Liver (tissue), 9 donors: ENCODE measurements around the gene KCTD16. TPM values are rescaled to one million over a fixed set of nuclear protein-coding genes. Genes with fewer than 3 reads are reported as not detected.

Source experiments
- DNase-seq: peaks from one replicate; pipeline ENCODE4 v3.0.0-alpha.2; 2017; ENCODE audit warnings: low spot score
- H3K27ac ChIP-seq, 2 donors: one replicate each; pipeline ENCODE4 v1.7.0; 2013; ENCODE audit warnings: inconsistent platforms in 2 of 2, low read length in 2 of 2, control low read depth in 1 of 2, low read depth in 1 of 2, mild to moderate bottlenecking in 1 of 2
- H3K27me3 ChIP-seq, 4 donors: one replicate each; pipeline versions ENCODE4 v1.6.1 to v1.7.0; 2013; ENCODE audit warnings: low read length in 3 of 4, inconsistent platforms in 1 of 4, mild to moderate bottlenecking in 1 of 4, moderate library complexity in 1 of 4; ENCODE audit not compliant: control insufficient read depth in 4 of 4, insufficient read depth in 4 of 4
- H3K36me3 ChIP-seq, 4 donors: one replicate each; pipeline versions ENCODE4 v1.6.1 to v1.7.0; 2013; ENCODE audit warnings: low read length in 3 of 4, mild to moderate bottlenecking in 3 of 4, low read depth in 1 of 4, moderate library complexity in 1 of 4; ENCODE audit not compliant: control insufficient read depth in 4 of 4, insufficient read depth in 3 of 4
- H3K4me1 ChIP-seq, 4 donors: one replicate each; pipeline versions ENCODE4 v1.6.1 to v1.7.0; 2013; ENCODE audit warnings: low read length in 3 of 4, mild to moderate bottlenecking in 3 of 4, moderate library complexity in 1 of 4; ENCODE audit not compliant: control insufficient read depth in 4 of 4, insufficient read depth in 4 of 4
- H3K4me3 ChIP-seq, 3 donors: one replicate each; pipeline versions ENCODE4 v1.6.1 to v1.7.0; 2013; ENCODE audit warnings: low read length in 3 of 3, control low read depth in 1 of 3, low read depth in 1 of 3, mild to moderate bottlenecking in 1 of 3
- H3K9ac ChIP-seq, 2 donors: one replicate each; pipeline ENCODE4 v1.7.0; 2013; ENCODE audit warnings: low read length in 2 of 2, mild to moderate bottlenecking in 2 of 2, moderate library complexity in 2 of 2, control low read depth in 1 of 2, low read depth in 1 of 2
- H3K9me3 ChIP-seq, 4 donors: one replicate each; pipeline versions ENCODE4 v1.6.1 to v1.7.0; 2013; ENCODE audit warnings: low read length in 3 of 4; ENCODE audit not compliant: control insufficient read depth in 4 of 4
- EGR1 ChIP-seq, 2 donors: IDR thresholded peaks; 2 replicates each; pipeline ENCODE4 v1.6.1; 2016 to 2018; ENCODE audit warnings: antibody characterized with exemption in 2 of 2, low read depth in 2 of 2
- FOXA2 ChIP-seq: IDR thresholded peaks from 2 replicates; pipeline ENCODE4 v1.6.1; 2016; ENCODE audit warnings: antibody characterized with exemption
- GABPA ChIP-seq, 2 donors: IDR thresholded peaks in 1 of 2; conservative IDR thresholded peaks in 1 of 2; 2 replicates each; pipeline ENCODE4 v1.6.1; 2016; ENCODE audit warnings: antibody characterized with exemption in 2 of 2, mild to moderate bottlenecking in 1 of 2, moderate library complexity in 1 of 2
- HNF4A ChIP-seq, 2 donors: conservative IDR thresholded peaks; 2 replicates each; pipeline ENCODE4 v1.6.1; 2016; ENCODE audit warnings: antibody characterized with exemption in 2 of 2, mild to moderate bottlenecking in 2 of 2
- HNF4G ChIP-seq: IDR thresholded peaks from 2 replicates; pipeline ENCODE4 v1.6.1; 2016; ENCODE audit warnings: antibody characterized with exemption
- JUND ChIP-seq, 2 donors: IDR thresholded peaks; 2 replicates each; pipeline ENCODE4 v1.6.1; 2016; ENCODE audit warnings: antibody characterized with exemption in 2 of 2
- NR2F2 ChIP-seq: IDR thresholded peaks from 2 replicates; pipeline ENCODE4 v1.6.1; 2016; ENCODE audit warnings: antibody characterized with exemption
- RAD21 ChIP-seq, 2 donors: IDR thresholded peaks; 2 replicates each; pipeline ENCODE4 v1.6.1; 2016; ENCODE audit warnings: antibody characterized with exemption in 2 of 2, mild to moderate bottlenecking in 2 of 2
- RXRA ChIP-seq, 2 donors: IDR thresholded peaks; 2 replicates each; pipeline ENCODE4 v1.6.1; 2017 to 2018; ENCODE audit warnings: antibody characterized with exemption in 2 of 2, mild to moderate bottlenecking in 1 of 2
- SP1 ChIP-seq: IDR thresholded peaks from 2 replicates; pipeline ENCODE4 v1.6.1; 2018; ENCODE audit warnings: antibody characterized with exemption, mild to moderate bottlenecking
- TAF1 ChIP-seq: conservative IDR thresholded peaks from 2 replicates; pipeline ENCODE4 v1.6.1; 2016; ENCODE audit warnings: antibody characterized with exemption, mild to moderate bottlenecking
- YY1 ChIP-seq: IDR thresholded peaks from 2 replicates; pipeline ENCODE4 v1.6.1; 2016; ENCODE audit warnings: antibody characterized with exemption, mild to moderate bottlenecking
- polyA plus RNA-seq, 2 donors: library from polyadenylated mRNA; stranded (reverse) in 1 of 2; unstranded in 1 of 2; fragments of 200-250 nt in 1 of 2; fragments of >200 nt in 1 of 2; fragmentation: Nextera tagmentation in 1 of 2; extraction: Ambion mirVana in 1 of 2; gene quantifications; one replicate each; pipeline versions ENCODE4 v1.2.1 to v1.2.3, GENCODE V29; 2013 to 2015
- total RNA-seq, 2 donors: library from RNA; depleted of rRNA; stranded (reverse); fragments of >200 nt; gene quantifications; one replicate each; pipeline ENCODE4 v1.2.3, GENCODE V29; 2014
- TF ChIP-seq, protein P1 (sequence below): fragments of 150-350 bp; IDR thresholded peaks from 2 replicates; pipeline ENCODE4 v1.5.1; 2017; ENCODE audit warnings: improper control_type of control experiment, low read depth, low read length; ENCODE audit not compliant: missing input control
- TF ChIP-seq, protein P2 (sequence below): IDR thresholded peaks from 2 replicates; pipeline ENCODE4 v1.6.1; 2016; ENCODE audit warnings: antibody characterized with exemption
- TF ChIP-seq, protein P3 (sequence below): IDR thresholded peaks from 2 replicates; pipeline ENCODE4 v1.6.1; 2016; ENCODE audit warnings: antibody characterized with exemption, mild to moderate bottlenecking
- TF ChIP-seq, protein P4 (sequence below): IDR thresholded peaks from 2 replicates; pipeline ENCODE4 v1.6.1; 2016; ENCODE audit warnings: antibody characterized with exemption
- TF ChIP-seq, protein P5 (sequence below): IDR thresholded peaks from 2 replicates; pipeline ENCODE4 v1.6.1; 2016; ENCODE audit warnings: antibody characterized with exemption
- donor health status: healthy.
- donor health status: healthy.
- donor health status: healthy.
- donor health status: healthy.
- donor health status: healthy.

KCTD16 gene
- total and polyA plus RNA-seq, 4 donors: under 0.01 to 0.05 (median 0.01) TPM; not detected in 1

DNA sequence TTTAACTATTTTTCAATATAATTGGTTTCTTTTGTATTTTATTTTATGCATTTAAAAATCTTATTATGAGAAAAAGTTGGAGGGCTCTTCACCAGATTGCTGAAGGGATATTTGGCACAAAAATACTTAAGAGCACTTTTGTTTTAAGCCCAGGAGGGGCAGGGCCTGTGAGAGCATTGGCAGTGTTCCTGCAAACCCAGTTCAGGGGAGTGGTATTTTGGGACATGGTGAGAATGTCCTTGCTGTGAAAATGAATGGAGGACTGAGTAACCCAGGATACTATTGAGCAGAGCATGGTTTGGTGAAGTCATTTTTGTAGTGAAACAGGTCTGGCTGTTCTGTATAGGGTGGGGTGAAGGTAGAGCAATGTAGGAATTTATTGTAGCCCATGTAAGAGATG is 121.4 kb downstream of the KCTD16 start:
- no peaks in the 10 kb centered on the region for H3K9me3 ChIP-seq
- H3K27ac ChIP-seq: no peak overlapping the region
- no peaks in the 10 kb centered on the region for H3K27me3 ChIP-seq
- TF ChIP-seq, protein P1, sequence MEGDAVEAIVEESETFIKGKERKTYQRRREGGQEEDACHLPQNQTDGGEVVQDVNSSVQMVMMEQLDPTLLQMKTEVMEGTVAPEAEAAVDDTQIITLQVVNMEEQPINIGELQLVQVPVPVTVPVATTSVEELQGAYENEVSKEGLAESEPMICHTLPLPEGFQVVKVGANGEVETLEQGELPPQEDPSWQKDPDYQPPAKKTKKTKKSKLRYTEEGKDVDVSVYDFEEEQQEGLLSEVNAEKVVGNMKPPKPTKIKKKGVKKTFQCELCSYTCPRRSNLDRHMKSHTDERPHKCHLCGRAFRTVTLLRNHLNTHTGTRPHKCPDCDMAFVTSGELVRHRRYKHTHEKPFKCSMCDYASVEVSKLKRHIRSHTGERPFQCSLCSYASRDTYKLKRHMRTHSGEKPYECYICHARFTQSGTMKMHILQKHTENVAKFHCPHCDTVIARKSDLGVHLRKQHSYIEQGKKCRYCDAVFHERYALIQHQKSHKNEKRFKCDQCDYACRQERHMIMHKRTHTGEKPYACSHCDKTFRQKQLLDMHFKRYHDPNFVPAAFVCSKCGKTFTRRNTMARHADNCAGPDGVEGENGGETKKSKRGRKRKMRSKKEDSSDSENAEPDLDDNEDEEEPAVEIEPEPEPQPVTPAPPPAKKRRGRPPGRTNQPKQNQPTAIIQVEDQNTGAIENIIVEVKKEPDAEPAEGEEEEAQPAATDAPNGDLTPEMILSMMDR: no peak
- TF ChIP-seq GABPA (IDR thresholded peaks at IDR 0.05 in 1 of 2, conservative IDR thresholded peaks at IDR 0.05 in 1 of 2) (no peak), HNF4G (no peak), SP1 (no peak), RAD21 (IDR thresholded peaks at IDR 0.05) (no peak), EGR1 (IDR thresholded peaks at IDR 0.05; ENCODE audit: low read depth in 2 of 2) (no peak), HNF4A (conservative IDR thresholded peaks at IDR 0.05) (no peak), YY1 (no peak), NR2F2 (no peak), RXRA (IDR thresholded peaks at IDR 0.05) (no peak)
- TF ChIP-seq, protein P2, sequence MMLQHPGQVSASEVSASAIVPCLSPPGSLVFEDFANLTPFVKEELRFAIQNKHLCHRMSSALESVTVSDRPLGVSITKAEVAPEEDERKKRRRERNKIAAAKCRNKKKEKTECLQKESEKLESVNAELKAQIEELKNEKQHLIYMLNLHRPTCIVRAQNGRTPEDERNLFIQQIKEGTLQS: no peak
- H3K36me3 ChIP-seq: no peaks in the 10 kb centered on the region
- no peak for DNase-seq
- H3K4me1 ChIP-seq: no peaks in the 10 kb centered on the region
- H3K9ac ChIP-seq: no peak overlapping the region
- no peak overlapping the region for H3K4me3 ChIP-seq

DNA sequence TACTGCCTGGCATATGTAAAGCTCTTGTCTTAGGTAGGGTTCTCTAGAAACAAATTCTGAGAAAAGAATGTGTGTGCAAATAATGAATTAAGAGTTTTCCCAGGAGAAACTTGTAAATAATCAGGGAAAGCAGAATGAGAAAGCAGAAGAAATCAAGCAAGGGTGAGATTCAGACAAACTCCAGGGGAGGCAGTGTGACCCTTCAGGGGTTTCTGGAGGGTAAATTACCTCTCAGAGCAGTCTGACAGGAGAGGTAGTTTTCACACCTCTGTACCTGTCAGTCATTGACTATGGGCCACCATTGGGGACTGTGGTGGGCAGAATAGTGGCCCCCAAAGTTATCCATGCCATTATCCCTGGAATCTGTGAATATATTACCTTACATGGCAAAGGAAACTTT is 124.6 kb downstream of the KCTD16 start:
- TF ChIP-seq, protein P3, sequence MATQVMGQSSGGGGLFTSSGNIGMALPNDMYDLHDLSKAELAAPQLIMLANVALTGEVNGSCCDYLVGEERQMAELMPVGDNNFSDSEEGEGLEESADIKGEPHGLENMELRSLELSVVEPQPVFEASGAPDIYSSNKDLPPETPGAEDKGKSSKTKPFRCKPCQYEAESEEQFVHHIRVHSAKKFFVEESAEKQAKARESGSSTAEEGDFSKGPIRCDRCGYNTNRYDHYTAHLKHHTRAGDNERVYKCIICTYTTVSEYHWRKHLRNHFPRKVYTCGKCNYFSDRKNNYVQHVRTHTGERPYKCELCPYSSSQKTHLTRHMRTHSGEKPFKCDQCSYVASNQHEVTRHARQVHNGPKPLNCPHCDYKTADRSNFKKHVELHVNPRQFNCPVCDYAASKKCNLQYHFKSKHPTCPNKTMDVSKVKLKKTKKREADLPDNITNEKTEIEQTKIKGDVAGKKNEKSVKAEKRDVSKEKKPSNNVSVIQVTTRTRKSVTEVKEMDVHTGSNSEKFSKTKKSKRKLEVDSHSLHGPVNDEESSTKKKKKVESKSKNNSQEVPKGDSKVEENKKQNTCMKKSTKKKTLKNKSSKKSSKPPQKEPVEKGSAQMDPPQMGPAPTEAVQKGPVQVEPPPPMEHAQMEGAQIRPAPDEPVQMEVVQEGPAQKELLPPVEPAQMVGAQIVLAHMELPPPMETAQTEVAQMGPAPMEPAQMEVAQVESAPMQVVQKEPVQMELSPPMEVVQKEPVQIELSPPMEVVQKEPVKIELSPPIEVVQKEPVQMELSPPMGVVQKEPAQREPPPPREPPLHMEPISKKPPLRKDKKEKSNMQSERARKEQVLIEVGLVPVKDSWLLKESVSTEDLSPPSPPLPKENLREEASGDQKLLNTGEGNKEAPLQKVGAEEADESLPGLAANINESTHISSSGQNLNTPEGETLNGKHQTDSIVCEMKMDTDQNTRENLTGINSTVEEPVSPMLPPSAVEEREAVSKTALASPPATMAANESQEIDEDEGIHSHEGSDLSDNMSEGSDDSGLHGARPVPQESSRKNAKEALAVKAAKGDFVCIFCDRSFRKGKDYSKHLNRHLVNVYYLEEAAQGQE: no peak
- TF ChIP-seq, protein P4, sequence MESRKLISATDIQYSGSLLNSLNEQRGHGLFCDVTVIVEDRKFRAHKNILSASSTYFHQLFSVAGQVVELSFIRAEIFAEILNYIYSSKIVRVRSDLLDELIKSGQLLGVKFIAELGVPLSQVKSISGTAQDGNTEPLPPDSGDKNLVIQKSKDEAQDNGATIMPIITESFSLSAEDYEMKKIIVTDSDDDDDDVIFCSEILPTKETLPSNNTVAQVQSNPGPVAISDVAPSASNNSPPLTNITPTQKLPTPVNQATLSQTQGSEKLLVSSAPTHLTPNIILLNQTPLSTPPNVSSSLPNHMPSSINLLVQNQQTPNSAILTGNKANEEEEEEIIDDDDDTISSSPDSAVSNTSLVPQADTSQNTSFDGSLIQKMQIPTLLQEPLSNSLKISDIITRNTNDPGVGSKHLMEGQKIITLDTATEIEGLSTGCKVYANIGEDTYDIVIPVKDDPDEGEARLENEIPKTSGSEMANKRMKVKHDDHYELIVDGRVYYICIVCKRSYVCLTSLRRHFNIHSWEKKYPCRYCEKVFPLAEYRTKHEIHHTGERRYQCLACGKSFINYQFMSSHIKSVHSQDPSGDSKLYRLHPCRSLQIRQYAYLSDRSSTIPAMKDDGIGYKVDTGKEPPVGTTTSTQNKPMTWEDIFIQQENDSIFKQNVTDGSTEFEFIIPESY: no peak
- TF ChIP-seq EGR1 (IDR thresholded peaks at IDR 0.05; ENCODE audit: low read depth in 2 of 2) (no peak), TAF1 (no peak), YY1 (no peak), RAD21 (IDR thresholded peaks at IDR 0.05) (no peak), FOXA2 (no peak), JUND (IDR thresholded peaks at IDR 0.05) (no peak), HNF4G (no peak), GABPA (IDR thresholded peaks at IDR 0.05 in 1 of 2, conservative IDR thresholded peaks at IDR 0.05 in 1 of 2) (no peak)
- TF ChIP-seq, protein P5, sequence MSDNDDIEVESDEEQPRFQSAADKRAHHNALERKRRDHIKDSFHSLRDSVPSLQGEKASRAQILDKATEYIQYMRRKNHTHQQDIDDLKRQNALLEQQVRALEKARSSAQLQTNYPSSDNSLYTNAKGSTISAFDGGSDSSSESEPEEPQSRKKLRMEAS: no peak
- Histone ChIP-seq H3K36me3 (no peaks in the 10 kb centered on the region), H3K9me3 (no peaks in the 10 kb centered on the region), H3K27me3 (no peaks in the 10 kb centered on the region), H3K4me3 (no peak overlapping the region), H3K27ac (no peak overlapping the region), H3K9ac (no peak overlapping the region), H3K4me1 (no peaks in the 10 kb centered on the region)
- no peak for DNase-seq
